Body of pancreas (tissue), 4 donors: Measurements from ENCODE around the gene ACSF3. TPM values are rescaled to one million over a fixed set of nuclear protein-coding genes. Genes with fewer than 3 reads are reported as not detected.

ENCODE experiments used
- ATAC-seq: fragments of 150-250 bp; one replicate; pipeline ENCODE4 v1.9.1; 2016
- DNase-seq, 4 donors: peaks; one replicate each; pipeline ENCODE4 v3.0.0-alpha.2; 2019
- H3K27ac ChIP-seq, 4 donors: fragments of 200-600 bp; sonication (generic); 1 replicate in 3 of 4; 2 replicates in 1 of 4; pipeline versions ENCODE4 v1.5.1 to v1.6.1; 2016 to 2019; ENCODE audit warnings: mild to moderate bottlenecking in 1 of 4, mixed read lengths in 1 of 4, moderate library complexity in 1 of 4
- H3K27me3 ChIP-seq, 2 donors: fragments of 200-600 bp; sonication (generic); one replicate each; pipeline ENCODE4 v1.6.0; 2016; ENCODE audit warnings: mild to moderate bottlenecking in 1 of 2
- H3K36me3 ChIP-seq, 2 donors: fragments of 200-600 bp; sonication (generic); replicated peaks in 1 of 2; 2 replicates each; pipeline ENCODE4 v1.5.1; 2016; ENCODE audit warnings: low read depth in 2 of 2; ENCODE audit not compliant: insufficient read depth in 1 of 2
- H3K4me1 ChIP-seq: fragments of 200-600 bp; sonication (generic); one replicate; pipeline ENCODE4 v1.6.0; 2016
- H3K4me3 ChIP-seq, 2 donors: fragments of 200-600 bp; sonication (generic); 1 replicate in 1 of 2; 2 replicates in 1 of 2; pipeline ENCODE4 v1.5.1; 2016 to 2019
- H3K9me3 ChIP-seq, 3 donors: fragments of 200-600 bp; sonication (generic); 1 replicate in 2 of 3; 2 replicates in 1 of 3; pipeline ENCODE4 v1.5.1; 2016
- CTCF ChIP-seq, 7 experiments: fragments of 450-650 bp in 4 of 7; fragments of 200-600 bp in 3 of 7; sonication (generic) in 3 of 7; IDR thresholded peaks; one replicate each; pipeline ENCODE4 v1.5.1; 2016 to 2019; ENCODE audit warnings: antibody characterized with exemption in 7 of 7
- POLR2A ChIP-seq, 3 donors: fragments of 450-650 bp; IDR thresholded peaks; one replicate each; pipeline ENCODE4 v1.6.1; 2016; ENCODE audit warnings: antibody characterized with exemption in 3 of 3, mild to moderate bottlenecking in 2 of 3
- WGBS, 2 donors: methylation state at CpG; one replicate each; pipeline ENCODE4 v1.1.5; 2017; 5-methylcytosine and 5-hydroxymethylcytosine counted together
- intact Hi-C: fragments of 100-400 bp; cut with DNase I; formaldehyde crosslinking; loops from one replicate; pipeline ENCODE4 v1.15.1; 2023
- total RNA-seq, 2 donors: library from RNA; depleted of rRNA; stranded (reverse); fragments of >200 nt; gene quantifications; one replicate each; pipeline ENCODE4 v1.1.0, GENCODE V29; 2016

ACSF3 gene
- total RNA-seq, 2 donors from 2014 or later, result 22.1 to 48.8 TPM

- Histone ChIP-seq H3K9me3 (no peaks in the 10 kb centered on the region), H3K36me3 (peaks cover 4 to 16% of the 10 kb centered on the region in 2 donors), H3K27me3 (no peaks in the 10 kb centered on the region), H3K4me1 (peaks cover 22% of the 10 kb centered on the region), H3K27ac (no peak overlapping the region), H3K4me3 (no peak overlapping the region)
- intact Hi-C loops, result no loop called here
- ATAC-seq (no peak), DNase-seq (no peak)
- TF ChIP-seq POLR2A (IDR thresholded peaks at IDR 0.05) (no peak), CTCF (IDR thresholded peaks at IDR 0.05) (no peak)
- 88 to 90% methylated on average over 29 to 36 of the region's 37 CpGs for WGBS, 2 donors
These were observed 7.8 kb downstream of the ACSF3 start for GRCh38 chr16:89101303-89102040.

- peaks cover 4 to 16% of the 10 kb centered on the region in 2 donors for H3K36me3 ChIP-seq
- TF ChIP-seq CTCF (IDR thresholded peaks at IDR 0.05) (no peak), POLR2A (IDR thresholded peaks at IDR 0.05) (no peak)
- no peak overlapping the region for H3K4me3 ChIP-seq
- intact Hi-C loops, result no loop called here
- no peak for DNase-seq
- H3K9me3 ChIP-seq, result no peaks in the 10 kb centered on the region
- H3K27ac ChIP-seq, result no peak overlapping the region
- WGBS, 2 donors, result 82 to 93% methylated on average over 5 to 12 of the region's 14 CpGs
- H3K4me1 ChIP-seq, result peaks cover 16% of the 10 kb centered on the region
- no peaks in the 10 kb centered on the region for H3K27me3 ChIP-seq
- no peak for ATAC-seq
These were observed 8.4 kb downstream of the ACSF3 start for GRCh38 chr16:89102041-89102471.

GRCh38 chr16:89102481-89103073 lies 8.9 kb downstream of the ACSF3 start:
- no peak for TF ChIP-seq CTCF (IDR thresholded peaks at IDR 0.05)
- TF ChIP-seq POLR2A (IDR thresholded peaks at IDR 0.05), result no peak
- ATAC-seq (no peak), DNase-seq (no peak)
- peaks cover 4 to 17% of the 10 kb centered on the region in 2 donors for H3K36me3 ChIP-seq
- H3K4me1 ChIP-seq, result peaks cover 11% of the 10 kb centered on the region
- H3K27me3 ChIP-seq, result no peaks in the 10 kb centered on the region
- intact Hi-C loops, result no loop called here
- 95 to 98% methylated on average over 13 to 26 of the region's 27 CpGs for WGBS, 2 donors
- H3K27ac ChIP-seq, result no peak overlapping the region
- H3K4me3 ChIP-seq, result no peak overlapping the region
- H3K9me3 ChIP-seq, result no peaks in the 10 kb centered on the region

- intact Hi-C loops, result no loop called here
- Histone ChIP-seq H3K4me3 (no peak overlapping the region), H3K27ac (no peak overlapping the region), H3K4me1 (peaks cover 5% of the 10 kb centered on the region), H3K9me3 (no peaks in the 10 kb centered on the region), H3K27me3 (no peaks in the 10 kb centered on the region), H3K36me3 (peaks cover 4 to 17% of the 10 kb centered on the region in 2 donors)
- no peak for ATAC-seq
- no peak for DNase-seq
- WGBS, 2 donors, result 72 to 87% methylated on average over 21 to 22 of the region's 22 CpGs
- TF ChIP-seq POLR2A (IDR thresholded peaks at IDR 0.05) (no peak), CTCF (IDR thresholded peaks at IDR 0.05) (no peak)
These were observed 9.5 kb downstream of the ACSF3 start for GRCh38 chr16:89103156-89103555.
